Measurements from ENCODE around the gene CRADD.

The CRADD gene

DNA sequence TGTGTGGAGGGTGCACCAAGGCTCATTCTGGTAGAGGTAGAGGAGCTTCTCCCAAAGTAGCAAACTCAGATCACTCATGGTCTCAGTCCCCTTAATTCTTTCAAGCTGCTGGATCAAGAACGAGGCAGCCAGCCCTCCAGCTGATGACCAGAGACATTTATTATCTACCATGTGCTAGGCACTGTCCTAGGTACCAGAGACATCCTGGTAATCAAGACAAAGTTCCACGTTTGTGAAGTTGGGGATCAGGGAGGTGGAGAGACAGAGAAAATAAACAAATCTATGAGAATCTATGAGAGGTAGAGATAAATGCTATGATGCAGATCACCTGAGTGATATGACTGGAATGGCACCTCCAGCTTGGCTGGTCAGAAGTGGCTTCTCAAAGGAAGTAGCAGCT, 130.2 kb downstream of the CRADD start:
- TF ChIP-seq, protein P1, sequence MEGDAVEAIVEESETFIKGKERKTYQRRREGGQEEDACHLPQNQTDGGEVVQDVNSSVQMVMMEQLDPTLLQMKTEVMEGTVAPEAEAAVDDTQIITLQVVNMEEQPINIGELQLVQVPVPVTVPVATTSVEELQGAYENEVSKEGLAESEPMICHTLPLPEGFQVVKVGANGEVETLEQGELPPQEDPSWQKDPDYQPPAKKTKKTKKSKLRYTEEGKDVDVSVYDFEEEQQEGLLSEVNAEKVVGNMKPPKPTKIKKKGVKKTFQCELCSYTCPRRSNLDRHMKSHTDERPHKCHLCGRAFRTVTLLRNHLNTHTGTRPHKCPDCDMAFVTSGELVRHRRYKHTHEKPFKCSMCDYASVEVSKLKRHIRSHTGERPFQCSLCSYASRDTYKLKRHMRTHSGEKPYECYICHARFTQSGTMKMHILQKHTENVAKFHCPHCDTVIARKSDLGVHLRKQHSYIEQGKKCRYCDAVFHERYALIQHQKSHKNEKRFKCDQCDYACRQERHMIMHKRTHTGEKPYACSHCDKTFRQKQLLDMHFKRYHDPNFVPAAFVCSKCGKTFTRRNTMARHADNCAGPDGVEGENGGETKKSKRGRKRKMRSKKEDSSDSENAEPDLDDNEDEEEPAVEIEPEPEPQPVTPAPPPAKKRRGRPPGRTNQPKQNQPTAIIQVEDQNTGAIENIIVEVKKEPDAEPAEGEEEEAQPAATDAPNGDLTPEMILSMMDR (IDR thresholded peaks at IDR 0.05; ENCODE audit: insufficient read depth, missing control alignments) = no peak
- FAIRE-seq (no peak), DNase-seq (ENCODE audit: insufficient read length, low spot score) (no peak)

DNA sequence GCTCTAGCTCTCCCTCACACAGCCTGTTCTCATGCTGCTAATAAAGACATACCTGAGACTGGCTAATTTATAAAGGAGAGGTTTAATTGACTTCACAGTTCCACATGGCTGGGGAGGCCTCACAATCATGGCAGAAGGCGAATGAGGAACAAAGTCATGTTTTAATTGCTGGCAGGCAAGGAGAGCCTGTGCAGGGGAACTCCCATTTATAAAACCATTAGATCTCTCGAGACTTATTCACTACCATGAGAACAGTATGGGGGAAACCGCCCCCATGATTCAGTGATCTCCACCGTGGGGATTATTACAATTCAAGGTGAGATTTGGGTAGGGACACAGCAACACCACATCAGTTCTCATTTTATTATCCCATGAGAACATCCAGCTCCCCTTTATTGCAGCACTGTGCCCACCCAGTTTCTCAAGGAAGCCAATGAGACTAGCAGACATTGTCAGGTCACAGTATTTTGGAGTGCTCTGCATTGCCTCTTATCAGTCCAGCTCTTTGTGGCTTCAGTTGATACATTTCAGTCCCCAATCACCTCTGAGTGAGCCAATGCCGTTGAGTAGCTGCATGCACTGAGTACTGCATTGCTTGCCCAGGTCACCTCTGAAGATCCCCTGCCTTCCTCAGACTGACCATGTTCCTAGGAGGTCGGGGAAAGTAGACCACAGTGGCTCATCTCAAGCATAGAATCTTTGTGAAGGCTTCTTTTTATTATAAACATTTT, 131.2 kb downstream of the CRADD start:
- DNase-seq (ENCODE audit: insufficient read length, low spot score) = no peak
- TF ChIP-seq, protein P1 (IDR thresholded peaks at IDR 0.05; ENCODE audit: insufficient read depth, missing control alignments) = no peak
- FAIRE-seq = no peak

DNA sequence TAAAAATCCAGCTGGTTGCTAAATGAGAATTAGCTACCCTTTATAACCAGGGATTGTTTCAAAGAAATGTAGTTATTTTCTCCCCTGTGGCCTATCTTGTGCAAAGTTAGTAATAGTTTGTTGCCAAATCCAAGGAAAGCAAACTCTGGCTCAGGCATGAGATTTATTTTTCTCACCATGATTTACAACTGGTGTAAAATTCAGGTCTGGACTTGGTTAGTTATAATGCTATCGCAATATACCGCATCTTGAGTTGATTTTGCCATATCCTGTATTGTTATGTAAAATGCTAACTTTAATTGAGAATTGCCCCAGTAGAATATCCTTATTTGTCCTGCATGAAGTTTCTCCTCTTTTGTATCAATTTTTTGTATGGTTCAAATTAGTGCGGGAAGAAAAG, 135.5 kb downstream of the CRADD start:
- DNase-seq (ENCODE audit: insufficient read length, low spot score) (no peak), FAIRE-seq (no peak)
- TF ChIP-seq, protein P1 (IDR thresholded peaks at IDR 0.05; ENCODE audit: insufficient read depth, missing control alignments) = no peak

DNA sequence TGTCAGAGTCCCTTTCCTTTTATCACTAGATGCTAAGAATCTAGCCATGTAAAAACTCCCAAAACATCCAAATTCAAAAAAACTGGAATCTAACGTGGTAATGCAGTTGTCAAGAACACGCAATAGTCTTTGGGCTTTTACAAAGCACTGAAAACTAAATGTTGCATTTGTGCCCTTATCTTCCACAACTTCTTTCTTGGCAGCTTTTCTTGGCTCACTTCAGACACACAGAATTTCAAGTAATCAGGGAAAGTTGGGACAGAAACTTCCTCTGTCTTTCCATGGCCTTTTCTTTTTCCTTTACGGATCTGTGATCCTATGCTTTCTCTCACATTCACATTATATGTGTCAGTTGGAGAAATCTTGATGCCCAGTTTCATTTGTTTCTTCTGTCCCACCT, 136.0 kb downstream of the CRADD start:
- TF ChIP-seq, protein P1 (IDR thresholded peaks at IDR 0.05; ENCODE audit: insufficient read depth, missing control alignments) = no peak
- FAIRE-seq (no peak), DNase-seq (ENCODE audit: insufficient read length, low spot score) (no peak)

DNA sequence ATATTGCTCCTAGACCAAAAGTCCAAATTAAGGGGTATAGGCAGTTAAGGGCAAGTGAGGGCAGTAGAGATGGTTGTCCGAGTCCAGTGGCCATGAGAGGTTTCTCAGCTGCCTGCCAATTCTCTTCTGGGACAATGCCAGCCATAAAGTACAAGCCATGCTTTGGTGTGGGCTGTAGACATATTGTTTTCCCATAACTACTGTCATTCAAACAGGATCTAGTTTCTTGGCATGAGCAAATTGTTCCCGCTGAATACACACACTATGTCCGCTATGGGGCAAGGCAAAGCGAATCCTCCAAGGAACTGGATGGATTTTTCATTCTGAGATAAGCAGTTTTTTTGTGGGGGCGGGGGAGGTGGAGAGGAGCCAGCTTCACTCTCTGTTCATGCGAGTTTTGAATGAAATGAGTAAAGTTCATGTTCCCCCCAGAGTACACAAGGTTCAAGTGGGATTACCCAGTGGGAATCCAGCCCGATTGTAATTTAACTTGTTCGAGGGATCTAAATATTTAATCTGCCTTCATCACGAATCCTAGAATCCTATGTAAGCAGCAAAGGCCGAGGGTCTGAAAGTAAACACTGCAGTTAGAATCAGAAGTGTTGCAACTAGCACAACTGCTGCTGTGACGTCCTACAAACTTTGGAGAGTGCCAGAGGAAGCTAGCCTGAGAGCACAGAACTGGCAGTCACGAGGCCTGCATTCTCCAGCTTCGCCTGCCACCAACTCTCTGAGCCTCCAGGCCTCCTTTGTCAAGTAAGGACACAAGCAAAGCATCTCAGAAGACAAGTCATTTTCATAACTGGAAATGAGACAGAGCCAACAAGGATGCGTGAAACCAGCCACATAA, 137.0 kb downstream of the CRADD start:
- FAIRE-seq (no peak), DNase-seq (ENCODE audit: insufficient read length, low spot score) (no peak)
- TF ChIP-seq, protein P1 (IDR thresholded peaks at IDR 0.05; ENCODE audit: insufficient read depth, missing control alignments) = no peak

DNA sequence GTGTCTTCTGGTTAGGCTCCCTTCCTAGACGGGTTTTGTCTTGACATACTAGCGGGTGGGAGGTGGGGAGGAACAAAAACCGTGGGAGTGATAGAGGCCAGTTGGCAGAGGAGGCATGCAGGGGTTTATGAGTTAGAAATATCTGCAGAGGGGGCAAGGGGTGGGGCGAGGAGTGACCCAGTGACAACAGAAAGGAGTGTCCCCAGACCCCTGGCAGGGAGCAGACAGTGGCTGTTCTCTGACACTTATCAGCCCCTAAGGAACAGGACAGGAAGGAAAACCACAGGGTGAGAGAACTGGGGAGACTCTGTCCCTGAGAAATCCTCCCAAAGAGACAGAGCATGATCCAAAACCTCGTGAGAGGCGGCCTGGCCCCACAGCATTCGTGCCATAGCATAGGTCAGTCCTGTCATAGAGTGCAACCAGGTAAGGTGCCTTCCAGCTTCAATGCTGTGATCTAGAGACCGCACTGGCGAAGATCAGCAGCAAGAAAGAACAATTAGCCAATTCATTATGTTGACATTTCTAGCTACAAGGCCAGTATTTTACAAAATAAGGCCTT, 141.4 kb downstream of the CRADD start:
- FAIRE-seq = no peak
- no peak for DNase-seq (ENCODE audit: insufficient read length, low spot score)
- TF ChIP-seq, protein P1 (IDR thresholded peaks at IDR 0.05; ENCODE audit: insufficient read depth, missing control alignments) = no peak
